BJ (cell line): ENCODE measurements around the gene MAML2. TPM values are rescaled to one million over a fixed set of nuclear protein-coding genes. Genes with fewer than 3 reads are reported as not detected.

Experiments
- CTCF ChIA-PET: fragments of 350-600 bp; formaldehyde crosslinking; extraction: SDS; loops from one replicate; lab custom pipeline; 2021; ENCODE audit warnings: antibody characterized with exemption, inconsistent platforms; lab: Yijun Ruan, JAX
- POLR2A ChIA-PET: fragments of 300-600 bp; sonication (Branson Sonifier 250); formaldehyde crosslinking; extraction: SDS; loops from one replicate; lab custom pipeline; 2021; ENCODE audit warnings: antibody characterized with exemption; lab: Charles Lee
- DNase-seq: peaks from one replicate; pipeline ENCODE4 v3.0.0-alpha.2; 2011; ENCODE audit warnings: low read depth
- H3K27me3 ChIP-seq: 2 replicates; pipeline ENCODE4 v1.6.0; 2011; ENCODE audit warnings: low read length; ENCODE audit not compliant: control insufficient read depth, insufficient read depth
- H3K36me3 ChIP-seq: 2 replicates; pipeline ENCODE4 v1.5.1; 2011; ENCODE audit warnings: low read length; ENCODE audit not compliant: control insufficient read depth, insufficient read depth
- H3K4me3 ChIP-seq: 2 replicates; pipeline ENCODE4 v1.5.1; 2011; ENCODE audit warnings: low read depth, mild to moderate bottlenecking, control low read depth, low read length
- CTCF ChIP-seq: IDR thresholded peaks from 2 replicates; pipeline ENCODE4 v1.5.1; 2011; ENCODE audit warnings: low read depth, mild to moderate bottlenecking, control low read depth, inconsistent platforms, low read length, moderate library complexity; ENCODE audit not compliant: insufficient read depth
- polyA plus RNA-seq: library from polyadenylated mRNA; depleted of rRNA; stranded (reverse); fragments of >200 nt; gene quantifications from 2 replicates; pipeline ENCODE4 v1.2.3, GENCODE V29; 2011

Gene MAML2
- polyA plus RNA-seq, 1 experiment: 22.0 TPM

- POLR2A ChIA-PET: no interaction called here
- no peak overlapping the region for H3K4me3 ChIP-seq
- H3K27me3 ChIP-seq: no peaks in the 10 kb centered on the region
- no peaks in the 10 kb centered on the region for H3K36me3 ChIP-seq
- no peak for TF ChIP-seq CTCF
- CTCF ChIA-PET: no interaction called here
- no peak for DNase-seq
Observed at GRCh38 chr11:96160732-96161306, 182.2 kb downstream of the MAML2 start.

- Histone ChIP-seq H3K27me3 (no peaks in the 10 kb centered on the region), H3K4me3 (no peak overlapping the region), H3K36me3 (no peaks in the 10 kb centered on the region)
- no peak for DNase-seq
- ChIA-PET CTCF (no interaction called here), POLR2A (no interaction called here)
- TF ChIP-seq CTCF: no peak
Observed at GRCh38 chr11:96159968-96160367, 183.0 kb downstream of the MAML2 start.

- DNase-seq: no peak
- no peak for TF ChIP-seq CTCF
- no peaks in the 10 kb centered on the region for H3K36me3 ChIP-seq
- H3K27me3 ChIP-seq: no peaks in the 10 kb centered on the region
- ChIA-PET POLR2A (no interaction called here), CTCF (interaction anchor here (0.7 to 1.2 kb wide), 3 partner anchors 8 to 31 kb away, joined by 3 to 4 read pairs (median 3); no protein-coding TSS in a partner anchor)
- H3K4me3 ChIP-seq: no peak overlapping the region
Observed at GRCh38 chr11:96158126-96158525, 184.9 kb downstream of the MAML2 start.

- no peak for TF ChIP-seq CTCF
- Histone ChIP-seq H3K27me3 (no peaks in the 10 kb centered on the region), H3K36me3 (no peaks in the 10 kb centered on the region), H3K4me3 (no peak overlapping the region)
- no peak for DNase-seq
- ChIA-PET CTCF (interaction anchor here (1.0 to 1.2 kb wide), 2 partner anchors 9 to 29 kb away, joined by 3 to 4 read pairs; no protein-coding TSS in a partner anchor), POLR2A (no interaction called here)
Observed at GRCh38 chr11:96157517-96157873, 185.5 kb downstream of the MAML2 start.

- ChIA-PET CTCF (interaction anchor here (1.1 to 1.8 kb wide), 6 partner anchors 10 to 104 kb away, joined by 3 to 5 read pairs (median 4); no protein-coding TSS in a partner anchor), POLR2A (interaction anchor here (1.0 to 1.7 kb wide), 3 partner anchors 12 to 187 kb away, joined by 3 to 7 read pairs (median 3); partner anchors contain the start of gene MAML2)
- no peaks in the 10 kb centered on the region for H3K27me3 ChIP-seq
Observed at GRCh38 chr11:96156379-96156722, 186.6 kb downstream of the MAML2 start.

More at GRCh38 chr11:96156379-96156722, 186.6 kb downstream of the MAML2 start:
- no peak overlapping the region for H3K4me3 ChIP-seq
- no peak for DNase-seq
- no peak for TF ChIP-seq CTCF
- no peaks in the 10 kb centered on the region for H3K36me3 ChIP-seq
